Esophagus squamous epithelium (tissue), 4 donors: ENCODE data around the gene ZNF683.

Source experiments
- CTCF ChIP-seq, 6 experiments: fragments of 450-650 bp in 4 of 6; fragments of 200-600 bp in 2 of 6; sonication (generic) in 2 of 6; IDR thresholded peaks; one replicate each; pipeline ENCODE4 v1.5.1; 2016 to 2019; ENCODE audit warnings: antibody characterized with exemption in 6 of 6, mild to moderate bottlenecking in 4 of 6, moderate library complexity in 4 of 6
- POLR2A ChIP-seq, 4 donors: fragments of 450-650 bp; IDR thresholded peaks; one replicate each; pipeline ENCODE4 v1.6.1; 2017; ENCODE audit warnings: antibody characterized with exemption in 4 of 4, mild to moderate bottlenecking in 4 of 4, moderate library complexity in 3 of 4

GRCh38 chr1:26419494-26419893 lies 46.9 kb upstream of the ZNF683 start:
- TF ChIP-seq CTCF (IDR thresholded peaks at IDR 0.05) (no peak), POLR2A (IDR thresholded peaks at IDR 0.05) (no peak)
